Calu3 (cell line): Measurements from ENCODE around the gene TANGO6. TPM values are rescaled to one million over a fixed set of nuclear protein-coding genes. Genes with fewer than 3 reads are reported as not detected.

Source experiments
- BruUV-seq: library from RNA; stranded (reverse); fragments of 400-500 nt; replicated peaks from 2 replicates; lab custom pipeline; 2021; lab: Mats Ljungman, UMichigan
- CTCF ChIA-PET: fragments of 300-600 bp; sonication (Branson Sonifier 250); formaldehyde crosslinking; loops from one replicate; lab custom pipeline; 2022; ENCODE audit warnings: antibody characterized with exemption; lab: Charles Lee
- DNase-seq: peaks from one replicate; pipeline ENCODE4 v3.0.0; 2022
- H3K27ac Mint-ChIP-seq: one replicate; pipeline ENCODE4 v1.8.0; 2022; ENCODE audit warnings: mixed read lengths; ENCODE audit not compliant: unreplicated experiment
- H3K27me3 Mint-ChIP-seq: one replicate; pipeline ENCODE4 v1.8.0; 2022; ENCODE audit warnings: mixed read lengths; ENCODE audit not compliant: unreplicated experiment
- H3K36me3 Mint-ChIP-seq: one replicate; pipeline ENCODE4 v1.8.0; 2022; ENCODE audit warnings: mild to moderate bottlenecking, moderate library complexity, mixed read lengths; ENCODE audit not compliant: insufficient read depth, unreplicated experiment
- H3K4me1 Mint-ChIP-seq: one replicate; pipeline ENCODE4 v1.8.0; 2022; ENCODE audit warnings: mild to moderate bottlenecking, low read depth, mixed read lengths; ENCODE audit not compliant: unreplicated experiment
- H3K4me3 Mint-ChIP-seq: one replicate; pipeline ENCODE4 v1.8.0; 2022; ENCODE audit warnings: mild to moderate bottlenecking, low read depth, moderate library complexity, mixed read lengths; ENCODE audit not compliant: unreplicated experiment
- H3K9me3 Mint-ChIP-seq: one replicate; pipeline ENCODE4 v1.8.0; 2022; ENCODE audit warnings: low read depth, mixed read lengths; ENCODE audit not compliant: unreplicated experiment
- CTCF ChIP-seq: fragments of 200-600 bp; IDR thresholded peaks from one replicate; pipeline ENCODE4 v1.8.0; 2022; ENCODE audit warnings: antibody characterized with exemption; ENCODE audit not compliant: unreplicated experiment
- intact Hi-C: fragments of 100-400 bp; cut with micrococcal nuclease; formaldehyde crosslinking; loops from one replicate; pipeline ENCODE4 v1.10.0; 2022; ENCODE audit not compliant: unreplicated experiment
- total RNA-seq: library from RNA; stranded (reverse); gene quantifications from 2 replicates; pipeline ENCODE4 v1.2.3, GENCODE V29; 2022

The TANGO6 gene
- total RNA-seq, 1 experiment from 2014 or later, result 18.0 TPM

- Mint-ChIP-seq H3K27ac (peak within 1 kb of the TSS; percentile 93), H3K4me3 (peak within 1 kb of the TSS; percentile 93), H3K36me3 (peaks cover 72% of the 10 kb centered on the region), H3K4me1 (peaks cover 33% of the 10 kb centered on the region), H3K9me3 (no peaks in the 10 kb centered on the region), H3K27me3 (no peaks in the 10 kb centered on the region)
- no peak for TF ChIP-seq CTCF
- intact Hi-C loops, result no loop called here
- BruUV-seq, result no TSS peak
- DNase-seq, result peak; percentile 91
- CTCF ChIA-PET, result interaction anchor here (0.6 to 1.0 kb wide), 3 partner anchors 18 to 43 kb away, joined by 3 read pairs; no protein-coding TSS in a partner anchor
These were observed 289.3 kb downstream of the TANGO6 start, which contains the start of the genes CHTF8 and UTP4 for GRCh38 chr16:69132424-69133252. Gene CHTF8 (minus strand): TSS chr16:69132588. CDS start chr16:69121458, 11,130 bp downstream. Gene UTP4 (plus strand): TSS chr16:69132649. CDS start chr16:69133460, 811 bp downstream.

- intact Hi-C loops, result no loop called here
- CTCF ChIA-PET, result interaction anchor here (0.6 to 1.0 kb wide), 4 partner anchors 9 to 44 kb away, joined by 3 read pairs; no protein-coding TSS in a partner anchor
- DNase-seq, result no peak
- Mint-ChIP-seq H3K4me3 (peak overlapping the region; percentile 93), H3K9me3 (no peaks in the 10 kb centered on the region), H3K27me3 (no peaks in the 10 kb centered on the region), H3K4me1 (peaks cover 33% of the 10 kb centered on the region), H3K36me3 (peaks cover 76% of the 10 kb centered on the region), H3K27ac (peak overlapping the region; percentile 93)
- TF ChIP-seq CTCF, result no peak
- no TSS peak for BruUV-seq
These were observed 290.1 kb downstream of the TANGO6 start for GRCh38 chr16:69133373-69133954.

Other genes starting within 250 kb of the TANGO6 start
- 31.4 and 41.7 TPM in 2 replicates for gene CDH3, start 198.2 kb upstream of the TANGO6 start, total RNA-seq
- gene CDH1, start 106.2 kb upstream of the TANGO6 start, total RNA-seq, result 328 and 421 TPM in 2 replicates